Epidermal melanocyte (primary cell): ENCODE measurements around the gene ATP13A5.

Experiments used
- DNase-seq: peaks from one replicate; pipeline ENCODE4 v3.0.0; 2011; ENCODE audit warnings: low spot score; ENCODE audit not compliant: insufficient read length

The ATP13A5 gene

DNA sequence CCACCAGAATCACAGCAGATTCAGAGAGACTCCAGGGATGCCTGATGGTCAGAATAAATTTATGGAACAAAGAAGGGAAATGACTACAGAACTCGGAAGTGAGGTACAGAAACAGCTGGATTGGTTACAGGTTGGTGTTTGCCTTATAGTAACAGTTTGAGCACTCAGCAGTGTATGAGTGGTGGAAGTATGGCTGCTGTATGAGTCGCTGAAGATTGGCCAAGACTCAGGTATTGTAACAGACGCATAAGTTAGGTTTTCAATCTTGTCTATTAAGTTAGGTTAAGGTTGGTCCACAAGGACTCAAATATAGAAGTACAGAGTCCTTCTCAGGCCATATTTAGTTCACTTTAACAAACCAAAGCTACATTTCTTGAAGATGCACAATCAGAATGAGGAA, 33.1 kb downstream of the ATP13A5 start:
- DNase-seq = no peak

DNA sequence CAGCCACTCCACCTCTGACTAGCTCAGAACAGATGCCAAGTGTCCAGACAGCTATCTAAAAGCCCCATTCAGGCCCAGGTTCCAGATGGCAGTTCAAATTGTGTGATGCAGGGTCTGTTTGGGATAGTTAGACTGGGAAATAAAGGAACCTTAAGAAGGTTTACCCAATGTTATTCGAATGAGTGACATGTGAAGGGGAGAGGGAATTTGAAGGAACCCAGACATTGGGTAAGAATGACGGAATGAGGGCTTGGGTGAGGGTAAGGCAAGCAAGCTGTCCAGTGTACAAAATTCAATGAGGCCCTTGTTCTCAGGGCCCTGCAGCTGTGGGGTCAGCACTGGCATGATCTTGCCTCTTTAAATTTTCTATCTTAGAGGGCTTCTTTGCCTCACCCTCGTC, 34.1 kb downstream of the ATP13A5 start:
- DNase-seq = no peak

DNA sequence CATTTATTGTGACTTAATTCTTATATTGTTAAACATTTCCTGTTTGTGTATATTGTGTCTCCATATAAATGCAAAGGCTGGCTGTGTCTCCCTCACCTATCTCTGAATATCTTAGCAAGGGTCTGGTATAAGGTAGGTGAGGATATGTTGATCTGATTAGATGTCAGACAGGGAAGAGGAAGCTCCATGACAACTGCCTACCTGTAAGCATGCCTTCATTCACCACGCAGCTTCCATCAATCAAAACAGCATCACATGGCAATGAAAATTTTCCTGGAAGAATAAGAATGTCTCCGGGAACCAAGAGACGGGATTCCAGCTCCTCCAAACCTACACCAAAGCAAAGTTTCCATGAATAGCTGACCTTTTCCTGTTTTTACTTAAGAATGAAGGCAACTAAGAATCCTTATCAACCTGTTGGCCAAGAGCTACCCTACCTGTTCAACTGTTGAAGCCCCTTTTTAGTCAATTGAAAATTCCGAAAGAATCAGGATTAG, 34.8 kb downstream of the ATP13A5 start:
- DNase-seq = no peak

DNA sequence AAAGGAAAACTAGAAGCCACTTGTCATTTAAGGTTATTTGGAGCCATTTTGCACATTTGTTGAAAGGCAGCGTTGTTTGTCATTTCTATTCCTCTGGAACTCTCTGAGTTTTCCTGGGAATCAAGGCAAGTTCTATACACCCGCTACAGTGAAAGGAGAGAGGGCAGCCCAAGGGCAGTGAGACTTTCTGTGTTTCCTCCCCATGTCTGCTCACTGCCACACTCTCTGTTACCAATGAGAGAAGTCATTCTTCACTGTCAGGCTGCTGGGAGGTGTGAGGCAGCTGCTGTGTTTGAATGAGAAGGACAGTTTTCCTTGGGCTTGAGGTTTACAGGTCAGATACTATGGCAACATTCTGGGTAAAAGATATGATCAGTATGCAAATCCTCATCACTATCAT, 36.0 kb downstream of the ATP13A5 start:
- no peak for DNase-seq

DNA sequence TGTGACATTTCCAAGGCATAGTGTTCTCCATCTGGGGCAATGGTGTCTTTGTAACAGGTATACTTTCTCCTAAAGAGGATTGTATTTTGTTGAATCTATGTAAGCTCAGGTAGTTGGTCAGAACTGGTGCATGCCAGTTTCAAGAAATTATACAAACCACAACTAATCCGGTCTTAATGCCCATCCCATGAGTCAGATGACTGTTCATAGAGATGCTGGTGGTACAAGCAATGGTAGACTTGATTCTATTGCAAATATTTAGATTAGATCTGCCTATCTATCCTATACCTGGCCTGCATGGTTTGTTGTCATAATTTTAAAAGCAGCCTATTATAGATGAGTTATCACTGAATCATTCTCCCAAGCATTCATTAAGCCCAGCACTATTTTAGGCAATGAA, 43.5 kb downstream of the ATP13A5 start:
- no peak for DNase-seq

DNA sequence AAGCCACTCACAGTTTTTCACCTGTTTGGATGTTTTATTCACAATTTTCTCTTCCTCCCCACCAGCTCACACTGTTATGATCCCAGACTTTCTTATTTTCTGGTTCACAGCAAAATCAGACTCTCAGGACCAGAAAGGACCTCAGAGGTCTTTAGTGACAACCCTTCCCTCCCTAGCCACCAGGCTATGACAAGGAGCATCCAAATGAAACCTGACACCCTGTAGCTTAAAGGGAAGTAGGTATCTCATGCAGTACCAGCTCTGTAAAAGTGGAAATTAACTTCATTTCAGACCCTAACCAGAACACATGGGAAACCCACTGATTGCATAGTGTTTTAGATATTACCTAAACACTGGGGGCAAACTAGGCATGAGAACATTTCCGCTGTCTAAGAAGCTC, 45.3 kb downstream of the ATP13A5 start:
- DNase-seq = no peak

DNA sequence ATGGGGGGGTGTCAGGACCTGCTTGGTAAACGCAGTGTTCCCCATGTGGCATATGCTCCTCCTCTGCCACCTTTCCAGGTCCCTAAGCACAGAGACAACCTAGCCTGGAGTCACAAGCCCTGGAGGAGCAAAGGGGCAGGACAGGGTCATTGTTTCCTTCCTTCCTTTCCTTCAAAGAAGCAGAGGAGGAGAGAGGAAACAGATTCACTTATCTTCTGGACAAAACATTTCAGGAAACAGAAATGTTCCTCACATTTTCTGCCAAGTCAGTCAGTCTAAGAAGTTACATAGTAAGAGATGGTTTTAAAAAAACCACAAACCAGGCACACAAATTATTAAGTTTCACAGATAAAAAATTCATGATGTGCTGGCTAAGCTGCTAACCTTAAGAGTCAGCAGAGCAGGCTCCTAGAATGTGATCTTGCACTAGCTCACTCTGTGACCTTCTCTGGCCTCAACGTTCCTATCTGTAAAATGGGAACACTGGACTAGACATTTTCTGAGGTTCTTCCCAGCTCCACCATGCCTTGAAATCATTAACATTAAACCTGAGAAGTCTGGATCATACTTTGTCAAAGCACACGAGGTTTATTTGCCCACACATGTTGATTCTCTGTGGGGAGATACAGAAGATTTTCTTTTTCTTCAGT, 47.9 kb downstream of the ATP13A5 start:
- no peak for DNase-seq

DNA sequence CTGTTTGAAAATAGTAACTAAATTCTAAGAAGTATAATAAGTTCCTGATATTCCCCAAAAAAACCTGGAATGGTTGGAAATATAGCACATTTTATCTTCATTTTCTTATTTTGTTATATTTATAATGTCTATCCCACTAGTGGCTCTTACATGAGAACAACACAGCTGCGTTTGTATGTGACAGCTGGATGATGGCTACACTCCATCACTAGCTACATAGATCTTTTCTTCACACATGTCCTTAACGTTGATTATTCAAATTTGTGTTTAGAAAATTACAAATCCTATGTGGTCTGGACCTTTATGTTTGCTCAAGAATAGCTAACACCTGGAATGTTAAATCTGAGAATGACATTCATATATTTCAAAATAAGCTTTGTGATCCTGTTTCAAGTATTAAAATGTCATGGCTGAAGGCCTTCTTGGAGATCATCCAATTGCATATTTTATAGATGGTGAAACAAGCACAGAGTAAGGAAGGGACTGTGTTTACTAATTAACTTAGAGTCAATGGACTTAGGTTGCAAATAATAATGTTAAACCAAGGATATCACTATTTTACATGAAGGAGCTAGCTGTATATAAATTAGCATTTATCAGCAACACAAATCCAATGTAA, 60.8 kb downstream of the ATP13A5 start:
- DNase-seq = no peak

DNA sequence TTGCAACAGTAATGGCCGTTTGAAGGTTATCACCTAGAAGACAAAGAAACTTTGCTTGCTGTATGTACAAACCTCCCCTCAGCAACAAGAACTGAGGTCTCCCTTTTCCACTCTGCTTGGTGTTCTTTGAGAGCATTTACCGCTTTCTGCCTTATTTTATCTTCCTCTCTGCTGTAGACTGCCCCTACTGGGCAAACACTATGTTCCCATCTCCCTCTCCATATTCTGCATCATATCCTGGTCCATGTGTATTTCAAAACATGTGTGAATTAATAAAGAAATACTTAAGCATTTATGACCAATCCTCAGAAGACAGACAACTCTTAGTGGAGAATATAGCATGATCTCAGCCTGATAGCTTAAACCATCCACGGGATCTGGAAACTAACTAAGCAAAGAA, 64.4 kb downstream of the ATP13A5 start:
- no peak for DNase-seq

DNA sequence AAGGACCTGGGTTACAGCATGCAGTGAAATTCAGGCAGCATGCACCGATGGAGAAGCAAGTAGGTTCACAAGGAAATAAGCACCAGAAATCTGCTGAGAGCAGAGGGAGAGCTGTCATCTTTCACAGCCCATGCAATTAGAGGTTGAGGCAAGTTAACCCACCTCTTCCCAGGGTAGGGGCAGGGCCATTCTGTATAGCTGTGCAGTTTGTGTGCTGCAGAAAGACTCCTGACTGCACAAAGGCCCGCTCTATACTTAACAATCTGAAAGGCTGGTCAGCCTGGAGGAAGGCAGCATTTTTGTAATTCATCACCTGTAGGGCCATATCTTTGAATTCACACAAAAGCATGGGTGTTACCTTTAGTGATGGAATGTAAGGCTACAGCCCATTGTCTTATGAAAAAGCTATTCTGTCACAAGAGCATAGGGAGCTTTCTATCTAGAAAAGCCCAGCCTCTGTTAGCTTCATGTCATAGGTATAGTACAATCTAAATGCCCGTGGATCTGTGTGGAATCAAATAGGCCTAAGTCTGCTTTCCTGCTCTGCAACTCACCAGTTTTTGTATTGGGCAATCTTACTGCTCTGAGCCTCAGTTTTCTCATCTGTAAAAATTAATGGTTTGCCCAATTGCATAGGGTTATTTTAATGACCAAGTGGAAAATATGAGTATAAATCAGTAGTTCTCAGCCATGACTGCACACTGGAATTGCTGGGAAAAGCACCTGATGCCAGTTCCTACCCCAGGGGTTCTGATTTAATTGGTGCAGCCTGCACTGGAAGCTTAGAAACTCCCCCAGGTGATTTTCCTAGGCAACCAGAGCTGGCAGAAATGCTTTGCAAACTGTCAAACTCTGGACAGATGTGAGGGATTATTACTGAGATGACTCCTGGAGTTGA, 65.2 kb downstream of the ATP13A5 start:
- DNase-seq = no peak

DNA sequence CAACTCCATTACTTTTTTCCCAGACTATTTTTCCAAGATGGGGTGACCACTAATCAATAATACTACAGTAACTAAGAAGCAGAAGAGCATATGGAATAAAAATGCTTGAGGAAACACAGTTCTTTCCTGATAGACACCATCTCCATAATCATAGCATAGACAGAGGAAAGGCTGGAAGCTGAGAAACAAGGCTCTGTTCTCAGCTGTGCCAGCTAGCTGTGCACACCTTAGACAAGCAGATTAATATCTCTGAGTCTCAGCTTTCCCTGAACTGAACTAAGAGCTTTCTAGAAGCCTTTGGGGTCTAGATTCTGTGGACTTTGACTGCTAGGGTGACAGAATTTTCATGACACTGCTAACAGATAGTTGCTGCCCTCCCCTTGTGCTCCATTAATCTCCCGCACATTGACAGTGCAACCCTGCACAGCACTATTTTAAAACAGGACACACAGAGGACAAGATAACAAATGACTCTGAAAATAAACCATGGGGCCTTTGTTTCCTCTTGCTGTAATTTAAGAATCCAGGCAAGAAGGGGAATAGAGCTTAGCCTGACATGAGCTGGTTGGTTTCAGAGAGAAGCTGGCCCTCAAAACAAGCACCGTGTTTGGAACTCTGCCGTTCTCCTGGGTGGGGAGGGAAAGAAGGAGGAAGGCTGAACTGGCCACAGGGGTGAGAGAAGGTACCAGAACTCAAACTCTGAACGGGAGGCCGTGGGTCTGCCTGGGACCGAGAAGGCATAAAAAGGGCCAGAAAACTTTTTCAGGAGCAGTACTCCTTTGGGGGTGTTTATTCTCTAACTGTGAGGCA, 67.4 kb downstream of the ATP13A5 start:
- no peak for DNase-seq

DNA sequence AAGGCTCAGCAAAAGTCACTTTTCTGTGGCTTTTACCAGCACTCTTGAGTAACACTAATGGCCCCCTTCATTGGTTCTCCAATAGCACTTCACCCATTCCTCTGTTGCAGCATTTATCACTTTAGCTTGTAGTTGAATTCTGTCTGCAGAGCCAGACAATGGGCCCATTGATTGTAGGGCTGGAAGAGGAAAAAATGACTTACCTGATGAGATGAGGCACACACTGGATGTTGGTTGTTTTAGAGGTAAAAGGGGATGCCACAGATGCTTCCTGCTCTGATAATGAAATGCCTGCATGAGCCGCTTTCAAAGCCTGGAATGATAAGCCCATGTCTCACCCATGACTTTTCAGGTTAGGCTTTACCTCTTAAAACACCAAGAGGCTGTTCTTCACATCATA, 73.2 kb downstream of the ATP13A5 start:
- DNase-seq = no peak

DNA sequence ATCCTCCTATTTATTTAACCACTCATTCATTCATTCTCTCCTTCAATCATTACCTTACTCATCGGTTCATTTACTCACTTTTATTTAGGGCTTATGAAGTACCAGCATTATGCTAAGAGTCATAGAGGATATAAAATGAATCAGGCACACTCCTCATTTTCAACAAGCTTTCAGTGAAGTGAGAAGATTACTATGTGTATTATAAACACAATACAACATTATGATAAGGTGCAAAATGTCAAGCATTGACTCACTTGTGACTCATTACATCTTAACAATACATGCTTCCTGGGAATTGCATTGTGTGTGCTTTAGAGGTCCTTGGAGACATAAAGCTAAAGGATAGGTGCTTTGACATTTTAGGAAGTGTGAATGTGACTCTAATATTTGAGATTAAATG, 77.1 kb downstream of the ATP13A5 start:
- DNase-seq = no peak

DNA sequence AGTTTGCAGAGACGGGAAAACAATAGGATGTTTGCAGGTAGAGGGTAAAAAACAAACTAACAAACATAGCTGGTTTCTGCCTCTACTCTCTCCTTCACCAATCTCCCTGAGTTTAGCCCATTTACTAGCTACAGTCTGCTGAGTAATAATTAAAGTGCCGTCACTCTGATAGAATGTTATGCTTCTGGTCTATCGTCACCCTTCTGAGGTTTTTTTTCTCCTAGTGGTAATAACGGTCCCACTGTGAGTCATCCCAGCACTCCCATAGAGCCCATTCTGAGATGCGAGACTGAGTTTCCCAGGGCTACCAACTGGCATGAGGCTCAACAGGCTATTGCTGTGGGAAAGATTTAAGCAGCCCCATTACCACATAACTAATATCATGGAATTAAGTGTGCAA, 81.1 kb downstream of the ATP13A5 start:
- no peak for DNase-seq

DNA sequence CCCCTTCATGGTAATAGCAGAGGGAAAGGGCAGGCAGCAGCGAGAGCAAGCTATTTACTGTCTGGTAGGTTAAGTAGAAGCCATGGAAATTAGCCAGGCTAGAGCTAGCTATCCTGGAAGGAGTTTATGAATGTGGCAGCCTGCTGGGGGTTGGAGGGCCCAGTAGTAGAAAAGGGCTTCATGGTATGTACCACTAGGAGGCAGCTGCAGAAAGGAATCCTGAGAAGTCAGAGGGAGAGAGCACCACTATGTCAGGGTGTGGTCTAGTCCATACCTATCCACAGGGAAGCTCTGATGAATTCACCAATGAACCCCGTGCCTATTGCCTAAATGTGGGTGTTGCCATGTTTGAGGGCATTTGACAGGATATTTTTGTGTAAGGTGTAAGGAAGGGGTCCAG, 82.6 kb downstream of the ATP13A5 start:
- DNase-seq = no peak

DNA sequence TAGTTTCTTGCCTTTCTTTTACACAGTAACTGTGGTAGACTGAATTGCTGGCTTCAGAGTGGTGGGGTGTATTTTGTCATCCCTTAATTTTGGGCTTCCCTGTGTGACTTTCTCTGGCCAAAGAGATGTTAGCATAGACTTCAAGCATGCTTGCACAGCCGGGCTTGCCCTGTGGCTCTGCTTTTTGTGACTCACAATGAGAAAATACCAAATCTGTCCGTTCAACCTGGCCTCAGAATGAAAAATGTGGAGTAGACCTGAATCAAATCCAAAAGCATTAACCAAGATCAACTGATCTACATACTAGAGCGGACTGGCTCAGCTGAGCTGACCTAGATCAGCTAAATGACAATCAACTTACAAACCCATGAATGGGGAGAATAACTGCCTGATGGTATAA, 86.2 kb downstream of the ATP13A5 start:
- DNase-seq = no peak

DNA sequence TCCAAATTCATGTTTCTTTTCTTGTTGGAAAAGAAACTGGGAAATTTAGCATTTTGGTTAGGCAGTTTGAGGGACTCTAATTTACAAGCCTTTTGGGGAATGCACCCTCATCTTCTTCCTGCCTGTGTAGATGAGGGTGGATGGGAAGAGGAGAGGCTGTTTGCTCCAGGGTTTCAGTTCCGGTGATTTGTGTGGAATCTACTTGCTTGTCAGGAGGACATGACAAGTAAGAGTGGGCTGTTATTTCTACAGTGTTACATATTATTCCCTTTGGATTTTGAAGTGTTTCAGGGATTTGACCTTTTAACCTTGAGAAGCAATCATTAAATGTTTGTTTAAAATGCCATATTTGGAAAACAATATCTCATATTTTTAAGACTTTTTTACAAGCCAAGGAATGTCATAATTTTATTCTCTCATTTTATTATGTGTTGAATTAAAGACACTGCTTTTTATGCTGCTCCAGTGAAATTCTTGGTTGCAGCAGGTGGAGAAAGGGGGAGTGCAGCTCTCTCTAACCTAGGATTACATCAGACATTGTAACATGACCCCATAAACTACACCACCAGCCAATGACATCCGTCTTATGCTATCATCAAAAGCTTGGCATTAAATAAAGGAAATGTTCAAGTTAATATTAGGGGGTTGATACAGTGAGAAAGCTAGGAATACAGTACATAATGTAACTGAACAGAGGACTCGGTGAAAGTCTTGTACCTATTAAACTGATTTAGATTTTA, 107.3 kb downstream of the ATP13A5 start:
- no peak for DNase-seq

DNA sequence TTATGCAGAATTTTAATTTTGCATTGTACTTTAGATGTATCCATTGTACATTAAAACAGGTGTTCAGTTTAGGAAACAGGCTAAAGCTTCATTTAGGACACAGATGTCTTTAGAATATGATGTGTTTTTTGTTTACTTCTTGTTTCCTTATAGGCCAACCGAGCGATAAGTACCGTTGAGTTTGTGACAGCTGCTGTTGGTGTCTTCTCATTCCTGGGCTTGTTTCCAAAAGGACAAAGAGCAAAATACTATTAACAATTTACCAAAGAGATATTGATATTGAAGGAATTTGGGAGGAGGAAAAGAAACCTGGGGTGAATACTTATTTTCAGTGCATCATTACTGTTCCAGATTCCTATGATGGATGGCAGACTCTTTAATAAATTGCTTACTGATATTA, 108.1 kb downstream of the ATP13A5 start:
- DNase-seq = no peak

DNA sequence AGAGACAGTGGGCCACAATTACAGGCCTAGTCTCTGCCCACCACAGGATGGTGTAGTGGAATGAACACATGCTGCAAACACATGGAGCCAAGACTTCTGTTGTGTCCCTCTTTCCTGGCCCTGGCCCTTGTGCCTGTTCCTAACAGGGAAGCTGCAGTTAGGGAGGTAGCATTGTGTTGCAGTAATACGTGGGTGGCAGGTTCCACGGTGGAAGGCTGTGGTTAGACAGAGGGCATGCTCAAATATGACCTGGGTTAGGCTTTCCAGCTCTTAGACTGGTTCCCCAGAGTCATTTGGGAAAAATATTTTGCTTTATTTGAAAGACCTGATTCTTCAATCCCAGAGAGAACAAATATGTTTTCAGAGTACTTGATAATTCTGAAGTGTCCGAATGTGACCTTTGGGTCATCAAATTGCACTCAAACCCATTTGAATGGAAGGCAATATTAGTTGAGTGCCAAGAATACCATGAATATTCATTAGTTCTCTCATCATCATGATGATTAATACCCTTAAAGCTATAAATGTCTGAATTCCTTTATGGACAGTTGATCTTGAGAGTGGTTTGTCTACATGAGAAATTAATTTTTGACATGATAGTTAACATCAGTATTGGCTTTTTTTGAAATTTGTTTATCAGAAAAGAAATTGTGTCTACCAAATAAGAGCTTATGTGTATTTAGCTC, 109.1 kb downstream of the ATP13A5 start:
- no peak for DNase-seq

DNA sequence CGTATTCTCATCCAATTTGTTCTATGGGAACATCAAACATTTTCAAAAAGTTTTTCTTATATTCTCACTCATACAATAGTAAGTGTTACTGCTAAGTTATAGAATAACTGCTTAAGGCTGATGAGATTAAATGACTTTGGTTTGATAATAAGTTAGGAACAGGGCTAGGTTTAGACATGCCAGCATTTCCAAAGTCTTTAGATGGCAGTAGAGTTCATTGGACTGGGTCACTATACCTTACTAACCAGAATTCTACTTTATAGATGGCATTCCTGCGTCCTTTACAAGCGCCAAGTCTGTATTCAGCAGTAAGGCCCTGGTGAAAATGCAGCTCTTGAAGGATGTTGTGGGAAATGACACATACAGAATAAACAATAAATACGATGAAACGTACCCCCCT, 115.8 kb downstream of the ATP13A5 start:
- DNase-seq = no peak
